Parathyroid adenoma (tissue), 2 donors: ENCODE results near the gene SBNO2.

Source experiments
- H2AFZ ChIP-seq: fragments of 300-600 bp; sonication (generic); one replicate; pipeline ENCODE4 v1.7.0; 2017; ENCODE audit warnings: antibody characterized with exemption, mild to moderate bottlenecking
- H3K27ac ChIP-seq: fragments of 300-600 bp; sonication (generic); one replicate; pipeline ENCODE4 v1.7.0; 2017
- H3K27me3 ChIP-seq: fragments of 300-600 bp; sonication (generic); one replicate; pipeline ENCODE4 v1.7.0; 2017; ENCODE audit warnings: low read length; ENCODE audit not compliant: control insufficient read depth, insufficient read depth
- H3K36me3 ChIP-seq: fragments of 300-600 bp; sonication (generic); one replicate; pipeline ENCODE4 v1.7.0; 2017; ENCODE audit warnings: low read length; ENCODE audit not compliant: control insufficient read depth, insufficient read depth
- H3K4me1 ChIP-seq: fragments of 300-600 bp; sonication (generic); one replicate; pipeline ENCODE4 v1.7.0; 2017; ENCODE audit warnings: control low read depth
- H3K4me2 ChIP-seq: fragments of 300-600 bp; sonication (generic); one replicate; pipeline ENCODE4 v1.7.0; 2017; ENCODE audit warnings: low read length
- H3K4me3 ChIP-seq: fragments of 300-600 bp; sonication (generic); one replicate; pipeline ENCODE4 v1.7.0; 2017; ENCODE audit warnings: low read depth, low read length
- H3K79me2 ChIP-seq: fragments of 300-600 bp; sonication (generic); one replicate; pipeline ENCODE4 v1.7.0; 2017; ENCODE audit warnings: control low read depth
- H3K9ac ChIP-seq: fragments of 300-600 bp; sonication (generic); one replicate; pipeline ENCODE4 v1.7.0; 2017; ENCODE audit warnings: mild to moderate bottlenecking
- H3K9me3 ChIP-seq: fragments of 300-600 bp; sonication (generic); one replicate; pipeline ENCODE4 v1.7.0; 2017; ENCODE audit warnings: low read length; ENCODE audit not compliant: control insufficient read depth
- CTCF ChIP-seq: fragments of 300-600 bp; sonication (generic); IDR thresholded peaks from one replicate; pipeline ENCODE4 v1.7.0; 2017; ENCODE audit warnings: antibody characterized with exemption, mild to moderate bottlenecking
- donor health status: primary hyperparathyroidism.

Gene SBNO2

GRCh38 chr19:1173845-1174809 lies at the start of gene SBNO2:
TSS of gene SBNO2 (minus strand) at chr19:1174268. CDS start at chr19:1154276, 19,992 bp downstream.
- H3K4me2 ChIP-seq, result peak within 1 kb of the TSS; percentile 97
- no peaks in the 10 kb centered on the region for H3K27me3 ChIP-seq
- peaks cover 6% of the 10 kb centered on the region for H3K4me1 ChIP-seq
- peak within 1 kb of the TSS; percentile 80 for H2AFZ ChIP-seq
- TF ChIP-seq CTCF, result no peak
- H3K79me2 ChIP-seq, result peaks cover 22% of the 10 kb centered on the region
- peak within 1 kb of the TSS; percentile 89 for H3K27ac ChIP-seq
- H3K9ac ChIP-seq, result peak within 1 kb of the TSS; percentile 89
- H3K36me3 ChIP-seq, result no peaks in the 10 kb centered on the region
- H3K9me3 ChIP-seq, result no peaks in the 10 kb centered on the region
- peak within 1 kb of the TSS; percentile 79 for H3K4me3 ChIP-seq

DNA sequence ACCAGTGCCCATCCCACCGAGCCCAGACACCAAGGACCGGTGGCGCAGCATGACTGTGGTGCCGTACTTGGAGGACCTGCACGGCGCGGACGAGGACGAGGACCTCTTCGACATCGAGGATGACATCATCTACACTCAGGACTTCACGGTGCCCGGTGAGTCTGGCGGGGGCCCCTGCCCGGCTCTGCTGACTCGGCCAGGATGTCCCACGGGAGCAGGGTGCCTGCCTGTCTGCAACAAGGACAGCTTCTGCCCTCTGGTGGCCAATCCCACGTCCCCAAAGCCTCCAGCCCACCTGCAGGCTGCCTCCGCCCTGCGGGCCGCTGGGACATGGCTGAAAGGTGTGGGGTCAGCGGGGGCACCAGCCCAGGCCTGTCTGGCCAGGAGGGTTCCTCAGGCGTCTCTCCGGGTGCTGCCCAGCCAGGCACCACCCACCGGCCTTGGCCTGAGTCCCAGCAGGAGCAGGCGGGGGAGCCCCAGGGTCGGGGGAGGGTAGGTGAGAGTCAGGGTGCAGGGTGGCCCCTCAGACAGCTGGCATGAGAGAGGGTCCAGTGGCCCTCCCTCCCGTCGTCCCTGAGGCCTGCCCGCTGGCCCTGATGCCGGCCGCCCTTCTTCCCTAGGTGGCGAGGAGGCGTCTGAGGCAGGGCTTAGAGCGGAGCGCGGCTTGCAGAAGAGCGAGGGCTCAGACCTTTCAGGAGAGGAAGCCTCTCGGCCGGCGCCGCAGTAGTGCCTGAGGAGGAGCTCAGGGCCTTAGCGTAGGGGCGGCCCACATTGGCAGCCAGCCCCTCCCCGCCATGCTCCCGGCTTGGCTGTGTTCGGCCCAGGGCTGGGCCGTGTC lies 49.2 kb upstream of the SBNO2 start:
- Histone ChIP-seq H2AFZ (no peak overlapping the region), H3K4me2 (no peak overlapping the region), H3K36me3 (no peaks in the 10 kb centered on the region), H3K27ac (no peak overlapping the region), H3K27me3 (no peaks in the 10 kb centered on the region), H3K79me2 (peaks cover 52% of the 10 kb centered on the region), H3K4me3 (no peak overlapping the region), H3K4me1 (no peaks in the 10 kb centered on the region), H3K9ac (no peak overlapping the region), H3K9me3 (no peaks in the 10 kb centered on the region)
- peak; percentile 29 for TF ChIP-seq CTCF

- Histone ChIP-seq H3K4me3 (no peak overlapping the region), H3K27me3 (no peaks in the 10 kb centered on the region), H3K27ac (no peak overlapping the region), H3K4me1 (no peaks in the 10 kb centered on the region), H3K36me3 (no peaks in the 10 kb centered on the region), H2AFZ (no peak overlapping the region), H3K9me3 (no peaks in the 10 kb centered on the region), H3K9ac (no peak overlapping the region), H3K79me2 (peaks cover 60% of the 10 kb centered on the region), H3K4me2 (no peak overlapping the region)
- TF ChIP-seq CTCF, result no peak
These were observed 48.3 kb upstream of the SBNO2 start for GRCh38 chr19:1222394-1222793.

DNA sequence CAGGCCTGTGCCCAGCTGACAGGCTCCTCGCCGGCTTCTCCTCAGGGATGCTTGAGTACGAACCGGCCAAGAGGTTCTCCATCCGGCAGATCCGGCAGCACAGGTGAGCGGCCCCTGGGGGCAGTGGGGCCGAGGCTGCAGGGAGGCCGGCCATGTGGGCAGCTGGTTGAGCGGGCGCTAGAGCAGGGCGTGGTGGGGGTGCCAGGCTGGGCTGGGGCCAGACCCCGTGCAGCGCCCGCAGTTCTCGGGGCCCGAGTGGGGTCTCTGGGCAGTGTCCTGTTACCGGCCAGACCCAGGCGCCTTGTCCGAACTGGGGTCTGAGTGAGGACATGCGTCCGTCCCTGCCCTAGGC lies 47.8 kb upstream of the SBNO2 start:
- Histone ChIP-seq H3K27ac (no peak overlapping the region), H3K79me2 (peaks cover 64% of the 10 kb centered on the region), H2AFZ (no peak overlapping the region), H3K4me1 (no peaks in the 10 kb centered on the region), H3K27me3 (no peaks in the 10 kb centered on the region), H3K36me3 (no peaks in the 10 kb centered on the region), H3K9me3 (no peaks in the 10 kb centered on the region), H3K4me3 (no peak overlapping the region), H3K4me2 (no peak overlapping the region), H3K9ac (no peak overlapping the region)
- no peak for TF ChIP-seq CTCF
